Heart left ventricle (tissue), 16 donors: ENCODE data around the gene DCTN4. TPM values are rescaled to one million over a fixed set of nuclear protein-coding genes. Genes with fewer than 3 reads are reported as not detected.
A peak's percentile ranks its signal among the peaks of the same experiment; 100 is the strongest.

Experiments
- ATAC-seq, 4 donors: fragments of 200-7000 bp; cut with Tn5 transposase; one replicate each; pipeline ENCODE4 v1.9.1; 2020 to 2022; ENCODE audit warnings: moderate library complexity in 4 of 4, mild to moderate bottlenecking in 3 of 4, moderate number of reproducible peaks in 1 of 4
- DNase-seq, 5 donors: peaks; one replicate each; pipeline ENCODE4 v3.0.0-alpha.2; 2020
- H3K27ac ChIP-seq, 12 donors: fragments of 200-600 bp; sonication (generic) in 4 of 12; one replicate each; pipeline versions ENCODE4 v1.5.0 to v1.8.0; 2016 to 2022; ENCODE audit warnings: mild to moderate bottlenecking in 2 of 12
- H3K27me3 ChIP-seq, 9 donors: fragments of 200-600 bp; sonication (generic) in 2 of 9; one replicate each; pipeline versions ENCODE4 v1.5.1 to v1.8.0; 2016 to 2022; ENCODE audit warnings: mild to moderate bottlenecking in 3 of 9
- H3K36me3 ChIP-seq, 9 donors: fragments of 200-600 bp; sonication (generic) in 2 of 9; one replicate each; pipeline versions ENCODE4 v1.5.0 to v1.8.0; 2018 to 2022; ENCODE audit warnings: mild to moderate bottlenecking in 2 of 9
- H3K4me1 ChIP-seq, 12 donors: fragments of 200-600 bp; sonication (generic) in 4 of 12; one replicate each; pipeline versions ENCODE4 v1.5.0 to v1.8.0; 2016 to 2022; ENCODE audit warnings: mild to moderate bottlenecking in 3 of 12
- H3K4me3 ChIP-seq, 12 donors: fragments of 200-600 bp; sonication (generic) in 4 of 12; one replicate each; pipeline versions ENCODE4 v1.5.0 to v1.8.0; 2017 to 2022; ENCODE audit warnings: mild to moderate bottlenecking in 9 of 12, moderate library complexity in 4 of 12
- H3K9me3 ChIP-seq, 12 donors: fragments of 200-600 bp; sonication (generic) in 4 of 12; one replicate each; pipeline versions ENCODE4 v1.5.0 to v1.8.0; 2016 to 2022; ENCODE audit warnings: mild to moderate bottlenecking in 1 of 12
- CTCF ChIP-seq, 12 donors: fragments of 200-600 bp; sonication (generic) in 4 of 12; IDR thresholded peaks; one replicate each; pipeline versions ENCODE4 v1.5.0 to v1.8.0; 2018 to 2022; ENCODE audit warnings: antibody characterized with exemption in 12 of 12, mild to moderate bottlenecking in 5 of 12
- POLR2A ChIP-seq, 2 donors: fragments of 450-650 bp; IDR thresholded peaks; one replicate each; pipeline ENCODE4 v1.6.1; 2017; ENCODE audit warnings: antibody characterized with exemption in 2 of 2, mild to moderate bottlenecking in 2 of 2, moderate library complexity in 2 of 2
- WGBS, 4 donors: extraction: QIAGEN DNeasy Blood & Tissue Kit in 2 of 4; methylation state at CpG; one replicate each; pipeline versions ENCODE4 v1.1.5 to v1.1.7; 2013 to 2018; 5-methylcytosine and 5-hydroxymethylcytosine counted together
- intact Hi-C, 10 donors: fragments of 100-400 bp; cut with DNase I; formaldehyde crosslinking; loops; one replicate each; pipeline versions ENCODE4 v1.11.1 to v1.14.2; 2022
- polyA plus RNA-seq, 2 donors: library from polyadenylated mRNA; stranded (reverse); fragments of 200-250 nt; gene quantifications; one replicate each; pipeline ENCODE4 v1.2.3, GENCODE V29; 2013
- total RNA-seq, 9 donors: library from RNA; depleted of rRNA in 2 of 9; stranded (reverse); fragments of >200 nt in 2 of 9; fragmentation: NEBNext Ultra II Directional in 3 of 9; extraction: Animal tissue kit (Norgen Biotek cat#: 25700) in 3 of 9; gene quantifications; one replicate each; pipeline versions ENCODE4 v1.1.0 to v1.2.4, GENCODE V29; 2016 to 2023
- donor health status: ischemic (EF 13 %, LVEDD 7.1; RV severe dilation, severe dysfunction).
- donor health status: healthy with polysubstance abuse.
- donor health status: DM: no; HTN: yes; CAD: no.
- donor health status: DM: no; HTN: no; CAD: no.
- donor health status: ischemic (EF 25% LVEDD 6.9; RV normal size, moderate dysfunction).
- donor health status: ischemic (EF 25% LVEDD 5.7; RV mildly dilated, moderate dysfunction).
- donor health status: healthy.
- donor health status: DM: yes; HTN: yes; CAD: no.
- donor health status: ischemic (EF 35%, LVEDD 5.7; RV mildly dilated, moderate dysfunction).
- donor health status: nonischemic (EF 11% LVEDD 7.7; RV severe dilation, severe dysfunction).
- donor health status: DM: yes; HTN: yes; CAD: no.
- donor health status: PGD.
- donor health status: ischemic (EF 29% LVEDD 5.4; RV normal size, mild dysfunction).
- donor health status: nonischemic (EF 23%, LVEDD 6.1; RV moderate dilation, normal function).

Gene DCTN4
- total and polyA plus RNA-seq, 11 donors = 18.9 to 70.6 (median 44.2) TPM

- DNase-seq (no peak), ATAC-seq (no peak)
- WGBS, 4 donors = 96 to 100% (median 98%) methylated on average over 1 of the region's 1 CpG
- Histone ChIP-seq H3K36me3 (no peaks in the 10 kb centered on the region), H3K4me3 (no peak overlapping the region), H3K27me3 (no peaks in the 10 kb centered on the region), H3K9me3 (peaks cover 0 to 4% (median 0%) of the 10 kb centered on the region in 12 donors), H3K4me1 (peaks cover 15 to 97% (median 54%) of the 10 kb centered on the region in 12 donors), H3K27ac (peak overlapping the region in 2 of 12 donors; percentile 12 to 28)
- TF ChIP-seq CTCF (IDR thresholded peaks at IDR 0.05) = no peak
- TF ChIP-seq POLR2A (IDR thresholded peaks at IDR 0.05) = no peak
- intact Hi-C loops = loop anchor here in 1 of 10 donors (10.0 kb wide), 1 partner anchor 369 kb away; the partner anchor contains the start of gene ANXA6
Measured at GRCh38 chr5:150785950-150786349, 27.1 kb upstream of the DCTN4 start.

GRCh38 chr5:150783422-150783928 lies 24.7 kb upstream of the DCTN4 start:
- Histone ChIP-seq H3K4me3 (peak overlapping the region in 9 of 12 donors; percentile 7 to 77 (median 16)), H3K36me3 (no peaks in the 10 kb centered on the region), H3K27me3 (no peaks in the 10 kb centered on the region), H3K27ac (peak overlapping the region; percentile 78 to 93 (median 90)), H3K4me1 (peaks cover 13 to 90% (median 45%) of the 10 kb centered on the region in 12 donors), H3K9me3 (peaks cover 0 to 4% (median 0%) of the 10 kb centered on the region in 12 donors)
- DNase-seq (peak; percentile 57 to 82 (median 69)), ATAC-seq (peak; percentile 15 to 54 (median 35))
- TF ChIP-seq CTCF (IDR thresholded peaks at IDR 0.05) (no peak), POLR2A (IDR thresholded peaks at IDR 0.05) (no peak)
- WGBS, 4 donors = 5 to 16% (median 8%) methylated on average over 7 of the region's 7 CpGs
- intact Hi-C loops = loop anchor here in 2 of 10 donors (5.0 to 10.0 kb wide), 2 partner anchors 81 to 371 kb away; partner anchors contain the start of genes ANXA6 (in 1 of the 2) and RBM22 (in 1 of the 2)

GRCh38 chr5:150782850-150783249 lies 24.0 kb upstream of the DCTN4 start:
- no peaks in the 10 kb centered on the region for H3K36me3 ChIP-seq
- intact Hi-C loops = loop anchor here in 2 of 10 donors (5.0 to 10.0 kb wide), 2 partner anchors 81 to 372 kb away; partner anchors contain the start of genes ANXA6 (in 1 of the 2) and RBM22 (in 1 of the 2)
- DNase-seq (no peak), ATAC-seq (no peak)
- no peaks in the 10 kb centered on the region for H3K27me3 ChIP-seq
- H3K4me1 ChIP-seq = peaks cover 10 to 88% (median 49%) of the 10 kb centered on the region in 12 donors
- 13 to 24% (median 19%) methylated on average over 3 of the region's 3 CpGs for WGBS, 4 donors
- no peak for TF ChIP-seq POLR2A (IDR thresholded peaks at IDR 0.05)
- peaks cover 0 to 4% (median 0%) of the 10 kb centered on the region in 12 donors for H3K9me3 ChIP-seq
- H3K4me3 ChIP-seq = peak overlapping the region in 8 of 12 donors; percentile 7 to 80 (median 16)
- peak overlapping the region; percentile 78 to 93 (median 90) for H3K27ac ChIP-seq

GRCh38 chr5:150781706-150782614 lies 23.1 kb upstream of the DCTN4 start:
- peak; percentile 38 to 70 (median 52) for ATAC-seq
- peak in 1 of 2 donors; percentile 56 for TF ChIP-seq POLR2A (IDR thresholded peaks at IDR 0.05)
- no peak for TF ChIP-seq CTCF (IDR thresholded peaks at IDR 0.05)
- Histone ChIP-seq H3K36me3 (no peaks in the 10 kb centered on the region), H3K27ac (peak overlapping the region; percentile 79 to 93 (median 90)), H3K4me3 (peak overlapping the region in 8 of 12 donors; percentile 24 to 87 (median 75)), H3K9me3 (peaks cover 0 to 4% (median 0%) of the 10 kb centered on the region in 12 donors), H3K4me1 (peaks cover 9 to 88% (median 52%) of the 10 kb centered on the region in 12 donors), H3K27me3 (no peaks in the 10 kb centered on the region)
- intact Hi-C loops = loop anchor here in 2 of 10 donors (5.0 to 10.0 kb wide), 2 partner anchors 80 to 373 kb away; partner anchors contain the start of genes ANXA6 (in 1 of the 2) and RBM22 (in 1 of the 2)
- peak; percentile 63 to 79 (median 72) for DNase-seq
- WGBS, 4 donors = 65 to 72% (median 68%) methylated on average over 8 to 10 of the region's 10 CpGs
